PC-3 (cell line): ENCODE results near the gene HDGFL3. TPM values are rescaled to one million over a fixed set of nuclear protein-coding genes. Genes with fewer than 3 reads are reported as not detected.

Source experiments
- ATAC-seq: fragments of 200-7000 bp; cut with Tn5 transposase; 2 replicates; pipeline ENCODE4 v1.9.1; 2020; ENCODE audit warnings: mild to moderate bottlenecking, moderate library complexity
- BruUV-seq: library from RNA; stranded (reverse); fragments of 400-500 nt; replicated peaks from 2 replicates; lab custom pipeline; 2021; lab: Mats Ljungman, UMichigan
- CTCF ChIA-PET: fragments of 300-600 bp; sonication (Branson Sonifier 250); formaldehyde crosslinking; loops from one replicate; lab custom pipeline; 2022; ENCODE audit warnings: antibody characterized with exemption; lab: Charles Lee
- POLR2A ChIA-PET: fragments of 300-600 bp; sonication (Branson Sonifier 250); formaldehyde crosslinking; loops from one replicate; lab custom pipeline; 2022; ENCODE audit warnings: antibody characterized with exemption; ENCODE audit not compliant: unreplicated experiment; lab: Charles Lee
- DNase-seq: peaks from one replicate; pipeline ENCODE4 v3.0.0-alpha.2; 2015
- H2AFZ ChIP-seq: fragments of 300-600 bp; sonication (generic); 2 replicates; pipeline ENCODE4 v1.6.0; 2016; ENCODE audit warnings: antibody characterized with exemption, low read length
- H3F3A ChIP-seq: fragments of 300-600 bp; sonication (generic); one replicate; pipeline ENCODE4 v1.6.0; 2017; ENCODE audit warnings: antibody characterized with exemption, low read length, control low read depth, mild to moderate bottlenecking; ENCODE audit not compliant: unreplicated experiment
- H3K27ac ChIP-seq: fragments of 300-600 bp; sonication (generic); 2 replicates; pipeline ENCODE4 v1.5.1; 2016; ENCODE audit warnings: mild to moderate bottlenecking, low read length
- H3K27me3 ChIP-seq: fragments of 300-600 bp; sonication (generic); 2 replicates; pipeline ENCODE4 v1.6.1; 2016; ENCODE audit warnings: low read length, mixed read lengths
- H3K36me3 ChIP-seq: fragments of 300-600 bp; sonication (generic); 2 replicates; pipeline ENCODE4 v1.6.1; 2016; ENCODE audit warnings: low read depth, mixed run types, low read length, mixed read lengths
- H3K4me1 ChIP-seq: fragments of 300-600 bp; sonication (generic); 2 replicates; pipeline ENCODE4 v1.5.1; 2016; ENCODE audit warnings: low read length; ENCODE audit not compliant: insufficient read depth
- H3K4me2 ChIP-seq: fragments of 300-600 bp; sonication (generic); 2 replicates; pipeline ENCODE4 v1.6.0; 2016; ENCODE audit warnings: low read length
- H3K4me3 ChIP-seq: fragments of 300-600 bp; sonication (generic); 2 replicates; pipeline ENCODE4 v1.5.1; 2016; ENCODE audit warnings: mild to moderate bottlenecking, low read length, mixed read lengths
- H3K79me2 ChIP-seq: fragments of 300-600 bp; sonication (generic); 2 replicates; pipeline ENCODE4 v1.6.1; 2017; ENCODE audit warnings: low read length, mixed read lengths
- H3K9ac ChIP-seq: fragments of 300-600 bp; sonication (generic); 2 replicates; pipeline ENCODE4 v1.6.0; 2016; ENCODE audit warnings: mild to moderate bottlenecking, low read length
- H3K9me2 ChIP-seq: fragments of 300-600 bp; sonication (generic); replicated peaks from 2 replicates; pipeline ENCODE4 v1.6.1; 2016; ENCODE audit warnings: mixed run types, low read length, mixed read lengths
- H3K9me3 ChIP-seq: fragments of 300-600 bp; sonication (generic); 2 replicates; pipeline ENCODE4 v1.6.1; 2016; ENCODE audit warnings: low read length, mixed read lengths
- H4K20me1 ChIP-seq: fragments of 300-600 bp; sonication (generic); 2 replicates; pipeline ENCODE4 v1.6.1; 2016; ENCODE audit warnings: low read length, mixed read lengths
- EZH2 ChIP-seq: fragments of 300-600 bp; sonication (generic); IDR thresholded peaks from one replicate; pipeline ENCODE4 v1.6.1; 2017; ENCODE audit warnings: antibody characterized with exemption, mild to moderate bottlenecking, low read length; ENCODE audit not compliant: unreplicated experiment
- EZH2phosphoT487 ChIP-seq: fragments of 300-600 bp; sonication (generic); IDR thresholded peaks from 2 replicates; pipeline ENCODE4 v1.6.1; 2018; ENCODE audit warnings: mild to moderate bottlenecking, antibody characterized with exemption, low read length, borderline replicate concordance
- intact Hi-C: fragments of 100-400 bp; cut with micrococcal nuclease; formaldehyde crosslinking; loops from 2 replicates; pipeline ENCODE4 v1.9.0; 2023
- total RNA-seq: library from RNA; depleted of rRNA; stranded (reverse); fragments of >200 nt; gene quantifications from 2 replicates; pipeline ENCODE4 v1.2.3, GENCODE V29; 2014
- TF ChIP-seq, protein P1 (sequence below): fragments of 300-600 bp; sonication (generic); conservative IDR thresholded peaks from 2 replicates; pipeline ENCODE4 v1.5.1; 2017; ENCODE audit warnings: antibody characterized with exemption, low read depth, mild to moderate bottlenecking, low read length

Gene HDGFL3
- total RNA-seq, 1 experiment from 2014 or later = 38.4 TPM

DNA sequence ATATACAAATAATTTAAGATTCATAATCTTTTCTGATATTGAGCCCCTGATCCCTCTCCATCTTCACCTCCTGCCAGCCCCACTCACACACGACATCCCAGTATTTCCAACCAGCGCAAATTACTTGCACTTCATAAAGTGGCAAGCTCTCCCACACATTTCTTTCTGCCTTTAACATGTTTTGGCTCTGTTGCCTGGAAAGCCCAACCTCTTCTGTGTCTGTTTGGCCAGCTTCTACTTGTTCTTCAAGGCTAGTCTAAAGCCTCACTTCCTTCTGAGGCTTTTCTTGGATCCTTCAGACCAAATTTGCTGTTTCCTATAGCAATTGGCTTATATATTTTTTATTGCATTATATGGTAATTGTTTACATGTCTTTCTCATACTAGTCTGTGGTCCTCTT is 105.3 kb downstream of the HDGFL3 start:
- intact Hi-C loops = no loop called here
- POLR2A ChIA-PET = no interaction called here
- Histone ChIP-seq H3K27ac (no peak overlapping the region), H4K20me1 (no peaks in the 10 kb centered on the region), H3K36me3 (no peaks in the 10 kb centered on the region), H3K9me3 (no peaks in the 10 kb centered on the region), H3K27me3 (peaks cover 22% of the 10 kb centered on the region; the same call in 1 of the 2 replicates), H3K4me3 (no peak overlapping the region), H2AFZ (no peak overlapping the region), H3K9ac (no peak overlapping the region), H3K4me2 (no peak overlapping the region), H3K9me2 (no peaks in the 10 kb centered on the region), H3K79me2 (no peaks in the 10 kb centered on the region), H3K4me1 (no peaks in the 10 kb centered on the region), H3F3A (no peaks in the 10 kb centered on the region)
- TF ChIP-seq, protein P1, sequence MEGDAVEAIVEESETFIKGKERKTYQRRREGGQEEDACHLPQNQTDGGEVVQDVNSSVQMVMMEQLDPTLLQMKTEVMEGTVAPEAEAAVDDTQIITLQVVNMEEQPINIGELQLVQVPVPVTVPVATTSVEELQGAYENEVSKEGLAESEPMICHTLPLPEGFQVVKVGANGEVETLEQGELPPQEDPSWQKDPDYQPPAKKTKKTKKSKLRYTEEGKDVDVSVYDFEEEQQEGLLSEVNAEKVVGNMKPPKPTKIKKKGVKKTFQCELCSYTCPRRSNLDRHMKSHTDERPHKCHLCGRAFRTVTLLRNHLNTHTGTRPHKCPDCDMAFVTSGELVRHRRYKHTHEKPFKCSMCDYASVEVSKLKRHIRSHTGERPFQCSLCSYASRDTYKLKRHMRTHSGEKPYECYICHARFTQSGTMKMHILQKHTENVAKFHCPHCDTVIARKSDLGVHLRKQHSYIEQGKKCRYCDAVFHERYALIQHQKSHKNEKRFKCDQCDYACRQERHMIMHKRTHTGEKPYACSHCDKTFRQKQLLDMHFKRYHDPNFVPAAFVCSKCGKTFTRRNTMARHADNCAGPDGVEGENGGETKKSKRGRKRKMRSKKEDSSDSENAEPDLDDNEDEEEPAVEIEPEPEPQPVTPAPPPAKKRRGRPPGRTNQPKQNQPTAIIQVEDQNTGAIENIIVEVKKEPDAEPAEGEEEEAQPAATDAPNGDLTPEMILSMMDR = no peak
- no TSS peak for BruUV-seq
- DNase-seq = no peak
- ATAC-seq = no peak
- CTCF ChIA-PET = no interaction called here

DNA sequence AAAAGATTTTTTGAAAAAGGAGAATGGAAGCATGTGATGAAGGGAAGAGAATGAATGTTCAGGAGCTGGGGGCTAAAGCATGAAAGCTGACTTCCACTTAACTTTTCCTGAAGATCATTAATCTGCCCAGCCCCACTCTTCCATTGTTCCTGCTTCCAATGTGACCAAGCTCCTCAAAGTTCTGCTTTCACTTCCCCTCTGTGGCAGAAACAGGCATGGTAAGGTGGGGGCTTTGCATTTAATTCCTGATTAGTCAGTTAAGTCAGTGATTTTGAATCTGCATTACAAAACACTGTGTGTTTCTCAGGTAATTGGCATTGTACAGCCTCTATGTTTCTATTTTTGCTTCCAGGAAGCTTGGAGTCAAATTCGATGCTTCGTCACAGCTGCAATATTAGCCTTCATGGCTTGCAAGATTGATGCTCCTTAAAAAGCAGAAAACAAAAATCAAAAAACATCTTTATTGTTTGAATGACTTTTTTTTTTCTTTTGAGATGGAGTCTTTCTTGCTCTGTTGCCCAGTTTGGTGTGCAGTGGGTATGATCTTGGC is 107.5 kb downstream of the HDGFL3 start:
- H3K9me2 ChIP-seq = no peaks in the 10 kb centered on the region
- no peak overlapping the region for H3K27ac ChIP-seq
- ChIA-PET POLR2A (no interaction called here), CTCF (no interaction called here)
- H3K9me3 ChIP-seq = no peaks in the 10 kb centered on the region
- TF ChIP-seq EZH2phosphoT487 (no peak), EZH2 (no peak)
- TF ChIP-seq, protein P1 = no peak
- no peaks in the 10 kb centered on the region for H4K20me1 ChIP-seq
- DNase-seq (no peak), ATAC-seq (no peak)
- H3K9ac ChIP-seq = no peak overlapping the region
- no TSS peak for BruUV-seq
- no peak overlapping the region for H3K4me2 ChIP-seq
- no peaks in the 10 kb centered on the region for H3K4me1 ChIP-seq
- no peak overlapping the region for H2AFZ ChIP-seq
- no peaks in the 10 kb centered on the region for H3K79me2 ChIP-seq
- no peak overlapping the region for H3K4me3 ChIP-seq
- no peaks in the 10 kb centered on the region for H3K36me3 ChIP-seq
- intact Hi-C loops = no loop called here
- peaks cover 29% of the 10 kb centered on the region; the same call in 1 of the 2 replicates for H3K27me3 ChIP-seq
- no peaks in the 10 kb centered on the region for H3F3A ChIP-seq

DNA sequence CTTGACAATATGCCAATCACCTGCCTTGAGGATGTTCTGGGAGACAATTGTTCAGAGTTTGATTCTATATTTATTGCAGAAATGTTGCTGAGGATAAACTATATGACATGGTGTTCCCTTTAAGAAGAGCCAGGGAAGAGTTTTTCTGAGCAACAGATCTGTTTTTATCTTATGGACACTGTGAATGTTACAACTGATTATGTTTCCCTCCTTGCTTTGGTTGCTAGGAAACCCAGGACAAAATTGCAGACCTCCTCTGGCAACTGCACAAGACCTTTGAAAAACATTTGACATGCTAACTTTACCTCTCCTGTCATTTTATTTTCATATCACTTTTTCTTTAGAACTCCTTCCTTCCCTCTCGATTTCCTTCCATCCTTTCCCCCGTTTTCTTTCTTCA is 108.3 kb downstream of the HDGFL3 start:
- H3K4me3 ChIP-seq = no peak overlapping the region
- no peaks in the 10 kb centered on the region for H4K20me1 ChIP-seq
- TF ChIP-seq, protein P1 = no peak
- TF ChIP-seq EZH2 (no peak), EZH2phosphoT487 (no peak)
- no peaks in the 10 kb centered on the region for H3F3A ChIP-seq
- H3K9me3 ChIP-seq = no peaks in the 10 kb centered on the region
- no peaks in the 10 kb centered on the region for H3K36me3 ChIP-seq
- no peak overlapping the region for H3K9ac ChIP-seq
- no peaks in the 10 kb centered on the region for H3K9me2 ChIP-seq
- intact Hi-C loops = no loop called here
- no peak for ATAC-seq
- H2AFZ ChIP-seq = no peak overlapping the region
- ChIA-PET CTCF (no interaction called here), POLR2A (no interaction called here)
- no peak overlapping the region for H3K27ac ChIP-seq
- H3K4me2 ChIP-seq = no peak overlapping the region
- no peak for DNase-seq
- H3K79me2 ChIP-seq = no peaks in the 10 kb centered on the region
- H3K27me3 ChIP-seq = peaks cover 29% of the 10 kb centered on the region; the same call in 1 of the 2 replicates
- H3K4me1 ChIP-seq = no peaks in the 10 kb centered on the region
- BruUV-seq = no TSS peak
